Measurements from ENCODE around the gene OR5W2.
"Not testable (repeated sequence)": the region's sequence is repeated elsewhere in the genome, so short reads cannot be mapped to it uniquely, and the experiment has no call there.

OR5W2 gene

DNA sequence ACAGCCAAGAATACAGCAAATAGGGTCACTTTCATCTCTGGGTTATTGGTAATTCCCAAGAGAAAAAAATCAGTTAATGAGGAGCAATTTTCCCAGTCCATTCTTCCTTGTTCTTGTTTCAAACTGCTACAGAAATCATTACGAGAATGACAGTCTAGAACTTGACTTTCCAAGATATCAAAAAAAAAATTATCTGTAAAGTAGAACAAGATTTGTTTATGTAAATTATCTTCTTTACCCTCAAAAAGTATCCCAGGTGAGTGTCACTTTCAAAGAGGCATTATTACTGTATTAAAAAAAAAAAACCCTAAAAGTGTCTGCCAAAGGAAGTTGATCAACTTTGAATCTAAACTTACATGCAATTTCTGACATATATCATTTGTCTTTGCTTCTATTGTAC, at the start of gene OR5W2:
TSS of gene OR5W2 (minus strand) at position 101 of the 400 bp plus-strand sequence. CDS start at position 101, 0 bp downstream.
- no peak for DNase-seq (ENCODE audit: low spot score)

DNA sequence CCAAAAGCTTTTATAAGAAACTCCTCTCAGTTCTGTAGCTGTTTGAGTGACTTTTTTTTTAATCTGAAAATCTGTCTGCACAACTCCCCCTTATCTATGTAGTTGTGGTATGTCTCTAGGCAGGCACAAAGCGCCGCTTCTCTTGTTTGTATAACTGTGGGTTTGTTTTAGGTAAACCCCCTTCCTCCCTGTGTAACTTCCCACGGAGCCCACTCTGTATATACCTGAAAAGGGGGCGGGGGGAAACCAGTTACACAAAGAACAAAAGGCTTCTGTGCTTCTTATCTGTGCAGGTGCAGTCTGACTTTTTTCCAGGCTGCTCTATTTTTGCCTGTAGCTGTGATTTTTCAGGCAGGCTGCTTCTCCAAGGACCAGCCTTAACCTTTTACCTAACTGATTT, 42.1 kb upstream of the OR5W2 start:
- no peak for DNase-seq (ENCODE audit: low spot score)

DNA sequence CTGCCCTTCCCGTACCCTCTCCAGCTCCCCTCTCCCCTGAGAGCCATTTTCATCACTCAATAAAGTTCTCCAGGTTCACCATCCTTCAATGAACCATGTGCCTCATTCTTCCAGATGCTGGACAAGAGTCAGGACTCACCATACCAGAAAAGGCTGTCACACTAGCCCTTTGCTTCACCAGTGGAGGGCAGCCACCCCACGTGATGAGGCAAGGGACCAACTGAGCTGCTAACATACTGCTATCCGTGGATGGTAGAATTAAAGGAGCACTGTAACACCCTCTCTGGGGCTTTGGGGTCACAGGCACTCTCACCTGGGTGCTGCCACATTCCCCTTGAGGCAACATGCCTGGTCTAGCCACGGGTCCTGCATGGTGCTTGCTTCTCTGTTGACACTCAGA, 34.9 kb upstream of the OR5W2 start:
- DNase-seq (ENCODE audit: low spot score), result no peak

DNA sequence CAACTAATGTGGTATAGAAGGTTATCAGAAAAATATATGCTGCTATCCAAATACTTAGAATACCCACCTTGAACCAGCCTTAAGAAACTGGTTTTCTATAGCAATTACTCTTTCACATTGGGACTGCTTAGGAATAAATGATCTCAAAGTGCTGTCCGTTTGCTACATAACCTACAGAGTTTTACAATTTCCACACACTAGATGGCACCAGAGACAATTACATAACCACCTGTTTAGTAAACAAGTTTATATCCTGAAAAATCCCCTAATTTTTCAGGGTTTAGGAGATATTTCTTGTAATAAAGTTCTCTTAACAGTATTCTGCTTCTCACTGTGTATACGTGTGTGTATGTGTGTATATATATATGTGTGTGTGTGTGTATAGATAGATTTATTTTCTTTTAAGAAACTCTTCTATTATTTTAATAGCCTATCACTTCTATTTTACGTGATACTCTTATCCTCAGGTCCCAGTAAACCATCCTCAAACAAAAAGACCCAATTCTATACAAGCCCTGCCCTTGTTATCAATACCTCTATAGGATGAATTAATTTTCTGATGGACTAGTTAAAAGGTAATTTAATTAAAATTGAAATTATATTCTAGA, 28.5 kb upstream of the OR5W2 start:
- DNase-seq (ENCODE audit: low spot score), result peak; percentile 3

DNA sequence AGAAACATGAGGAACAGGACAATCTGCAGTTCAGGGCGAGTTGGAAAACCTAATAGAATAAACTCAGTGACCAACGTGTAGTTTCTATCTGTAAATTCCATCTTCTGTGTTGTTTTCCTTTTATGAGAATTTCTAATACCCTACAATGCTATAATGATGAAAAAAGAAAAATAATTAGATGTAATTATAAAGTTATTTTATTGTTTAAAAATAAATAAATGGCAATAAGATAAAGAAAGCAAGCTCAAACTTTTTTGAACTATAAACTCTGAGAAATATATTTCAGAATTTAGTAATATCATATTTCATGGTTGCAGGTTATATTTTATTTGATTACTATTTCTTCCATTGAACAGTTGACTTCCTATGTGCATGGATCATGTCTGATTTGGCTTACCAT, 21.9 kb upstream of the OR5W2 start, which contains the start of gene OR5I1:
TSS of gene OR5I1 (minus strand) at position 101 of the 400 bp plus-strand sequence. CDS start at position 101, 0 bp downstream.
- DNase-seq (ENCODE audit: low spot score), result no peak

DNA sequence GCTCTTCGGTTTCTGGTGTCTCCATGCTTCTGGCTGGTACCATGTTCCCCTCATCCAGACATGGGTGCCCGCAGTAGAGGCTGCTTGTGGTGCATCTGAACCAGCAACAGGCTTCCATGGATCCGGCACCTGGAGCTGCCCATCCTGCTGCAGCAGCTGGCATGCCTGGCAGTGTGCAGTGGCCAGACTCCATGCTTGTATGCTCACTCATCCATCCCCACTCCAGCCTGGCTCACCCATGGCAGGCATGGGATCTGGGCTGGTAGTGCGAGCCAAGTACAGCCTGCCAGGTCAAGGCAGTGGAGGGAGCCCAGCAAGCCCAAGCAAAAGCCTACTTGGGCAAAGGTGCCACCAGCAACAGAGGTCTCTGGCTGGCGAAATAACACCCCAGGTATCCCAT, 6.2 kb upstream of the OR5W2 start:
- DNase-seq (ENCODE audit: low spot score), result no peak

DNA sequence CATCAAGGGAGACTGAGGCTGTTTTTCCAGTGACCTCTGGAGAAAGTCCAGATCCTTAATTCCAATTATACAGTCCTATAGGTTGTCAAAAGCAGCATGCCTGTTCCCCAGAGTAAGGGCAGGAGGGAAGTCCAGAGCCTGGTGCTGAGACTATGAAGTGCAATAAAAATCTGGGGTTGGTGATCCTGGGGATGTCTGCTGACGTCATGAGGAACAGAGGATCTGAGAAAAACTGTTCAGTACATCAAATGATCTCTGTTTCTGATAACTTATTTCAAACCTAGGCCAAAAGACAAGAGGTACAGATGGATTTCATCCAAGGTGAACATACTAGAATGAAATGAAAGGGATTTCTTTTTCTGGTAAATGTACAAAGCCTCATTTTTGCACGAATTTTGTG, 12.1 kb downstream of the OR5W2 start:
- no peak for DNase-seq (ENCODE audit: low spot score)

DNA sequence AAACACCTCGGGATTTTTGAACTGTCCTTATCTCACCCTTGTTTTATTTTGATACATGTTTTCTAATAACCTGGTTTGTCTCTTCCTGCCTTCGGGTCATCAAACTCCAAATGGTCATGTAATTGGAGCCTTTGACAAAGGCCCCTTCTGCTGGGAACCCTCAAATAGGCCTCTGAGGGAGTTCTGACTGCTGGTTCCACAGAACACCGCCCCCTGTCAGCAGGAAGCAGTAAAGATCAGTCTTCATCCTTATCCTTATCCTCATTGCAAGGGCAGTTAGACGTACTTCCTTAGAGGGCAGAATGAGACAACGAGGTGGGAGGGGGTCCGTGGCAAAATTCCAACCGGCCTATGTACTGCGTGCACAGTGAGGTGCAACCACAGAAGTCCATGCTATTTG, 19.2 kb downstream of the OR5W2 start:
- no peak for DNase-seq (ENCODE audit: low spot score)

DNA sequence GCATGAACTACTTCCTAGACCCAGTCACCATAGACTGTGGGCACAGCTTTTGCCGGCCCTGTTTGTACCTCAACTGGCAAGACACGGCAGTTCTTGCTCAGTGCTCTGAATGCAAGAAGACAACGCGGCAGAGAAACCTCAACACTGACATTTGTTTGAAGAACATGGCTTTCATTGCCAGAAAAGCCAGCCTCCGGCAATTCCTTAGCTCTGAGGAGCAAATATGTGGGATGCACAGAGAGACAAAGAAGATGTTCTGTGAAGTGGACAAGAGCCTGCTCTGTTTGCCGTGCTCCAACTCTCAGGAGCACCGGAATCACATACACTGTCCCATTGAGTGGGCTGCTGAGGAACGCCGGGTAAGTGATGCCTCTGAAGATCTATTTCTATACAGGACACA, 28.9 kb downstream of the OR5W2 start:
- not testable (repeated sequence) for DNase-seq (ENCODE audit: low spot score)

DNA sequence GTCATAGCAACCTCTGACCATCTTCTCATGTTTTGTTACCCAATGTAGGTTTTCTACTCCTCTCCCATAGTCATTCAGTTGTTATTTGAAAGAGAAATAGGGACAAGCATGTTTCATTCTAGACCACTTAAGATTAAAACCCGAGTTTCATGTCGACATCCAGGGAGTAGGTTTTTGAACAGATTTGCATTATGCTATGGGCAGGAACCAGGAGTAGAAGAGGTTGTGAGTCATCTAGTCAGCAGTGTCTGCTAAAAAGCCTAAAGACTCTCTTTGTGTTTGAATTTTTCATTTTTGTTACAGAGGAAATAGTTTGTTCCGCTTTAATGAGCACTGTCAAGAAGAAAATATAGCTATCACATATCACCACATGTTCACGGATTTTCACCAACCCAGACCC, 29.4 kb downstream of the OR5W2 start:
- DNase-seq (ENCODE audit: low spot score), result not testable (repeated sequence)

DNA sequence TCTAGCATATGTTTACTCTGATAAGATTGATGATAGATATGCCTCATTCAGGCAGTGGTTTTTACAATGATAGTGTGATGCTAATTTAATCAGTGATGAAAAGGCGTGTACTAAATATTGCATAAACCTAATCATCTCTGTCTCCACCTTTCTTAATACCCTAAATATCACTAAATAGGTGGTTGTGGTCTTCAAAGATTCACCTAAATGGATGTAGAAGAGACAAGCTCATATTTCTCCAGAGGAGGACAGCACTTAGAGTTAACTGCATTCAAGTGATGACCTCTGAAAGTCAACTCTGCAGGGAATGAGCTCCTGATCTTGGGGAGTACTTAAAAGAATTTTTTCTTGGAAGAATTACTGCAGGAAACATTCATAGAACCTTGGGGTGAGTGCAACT, 31.4 kb downstream of the OR5W2 start, which contains the start of gene TRIM51:
TSS of gene TRIM51 (plus strand) at position 301 of the 400 bp plus-strand sequence. CDS start 2,132 bp downstream, outside the sequence.
- not testable (repeated sequence) for DNase-seq (ENCODE audit: low spot score)

DNA sequence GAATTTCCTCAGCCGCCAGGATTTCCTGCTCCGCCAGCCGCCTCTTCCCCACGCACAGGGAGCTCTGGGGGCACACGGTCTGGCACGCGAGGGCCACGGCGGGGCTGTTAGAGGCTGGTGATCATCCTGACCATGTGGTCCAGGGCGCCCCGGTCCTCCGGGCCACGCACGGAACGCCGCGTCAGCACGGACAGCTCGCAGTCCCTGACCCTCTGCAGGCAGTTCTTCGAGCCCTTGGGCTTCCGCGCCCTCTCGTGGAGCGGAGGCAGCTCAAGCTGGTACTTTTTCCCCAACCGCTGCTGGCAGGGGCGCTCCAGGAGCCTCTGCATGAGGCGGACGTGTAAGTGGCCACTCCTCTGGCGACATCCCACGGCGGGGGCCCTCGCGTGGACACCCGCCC, 41.2 kb downstream of the OR5W2 start:
- not testable (repeated sequence) for DNase-seq (ENCODE audit: low spot score)

DNA sequence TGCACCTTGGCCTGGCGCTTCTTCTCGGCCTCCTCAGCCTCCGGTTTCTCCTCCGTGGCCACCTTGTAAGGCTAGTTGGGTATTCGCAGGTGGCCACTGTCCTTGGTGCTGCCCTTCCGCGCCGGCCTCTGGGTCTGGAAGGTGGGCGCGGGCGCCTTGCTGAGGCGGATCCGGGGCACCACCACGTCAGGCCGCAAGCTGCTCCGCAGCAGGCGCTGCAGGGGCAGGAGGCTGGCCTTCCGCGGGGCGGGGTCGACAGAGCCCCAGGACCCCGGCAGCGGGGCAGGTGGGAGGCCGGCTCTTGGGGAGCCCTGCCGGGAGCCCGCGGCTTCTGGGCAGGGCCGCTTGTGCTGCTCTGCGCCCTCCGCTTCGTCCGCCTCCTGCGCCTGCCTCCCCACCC, 41.7 kb downstream of the OR5W2 start:
- DNase-seq (ENCODE audit: low spot score), result not testable (repeated sequence)

DNA sequence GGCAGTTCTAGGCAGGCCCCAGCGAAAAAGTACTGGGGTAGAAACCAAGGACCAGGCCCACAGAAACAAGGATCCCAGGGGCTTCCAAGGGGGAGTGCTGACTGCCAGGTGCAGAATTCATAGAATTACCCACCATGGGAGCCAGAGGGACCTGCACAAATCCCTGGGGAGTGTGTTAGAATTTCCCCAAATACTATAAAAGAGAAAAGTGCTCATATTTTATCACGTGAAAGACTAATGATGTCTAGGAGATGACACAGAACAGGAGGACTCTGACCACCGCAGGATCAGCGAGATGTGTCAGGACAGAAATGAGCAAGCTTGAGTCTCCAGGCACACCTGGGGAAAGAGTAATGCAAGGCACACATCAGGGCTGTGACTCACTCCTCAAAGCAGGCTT, 47.0 kb downstream of the OR5W2 start:
- DNase-seq (ENCODE audit: low spot score), result not testable (repeated sequence)

Data from HuH-7.5 (cell line).